K562 (cell line): ENCODE data around the gene ITGB2. TPM values are rescaled to one million over a fixed set of nuclear protein-coding genes. Genes with fewer than 3 reads are reported as not detected.

Source experiments
- ATAC-seq: fragments of 200-7000 bp; cut with Tn5 transposase; 3 replicates; pipeline ENCODE4 v1.9.1; 2020; ENCODE audit warnings: moderate library complexity
- BruUV-seq: library from RNA; stranded (reverse); fragments of 400-500 nt; replicated peaks from 2 replicates; lab custom pipeline; 2021; lab: Mats Ljungman, UMichigan
- CTCF ChIA-PET: fragments of 300-600 bp; formaldehyde crosslinking; extraction: SDS; loops from one replicate; lab custom pipeline; 2021; ENCODE audit warnings: low intra/inter-chr PET ratio; lab: Yijun Ruan, JAX
- POLR2A ChIA-PET: fragments of 300-600, 350-650 bp; sonication (Branson Sonifier 250); formaldehyde crosslinking; extraction: SDS; loops from one replicate; lab custom pipeline; 2021; ENCODE audit warnings: antibody characterized with exemption, inconsistent platforms; lab: Yijun Ruan, JAX
- DNase-seq, 4 experiments: peaks; one replicate each; pipeline versions ENCODE4 v3.0.0 to v3.0.0-alpha.2; 2011 to 2018; ENCODE audit warnings: low spot score in 3 of 4, mixed read lengths in 3 of 4; ENCODE audit errors: extremely low read depth in 1 of 4
- FAIRE-seq: peaks from 2 replicates; lab custom pipeline; 2011; peaks lifted over from hg19 to GRCh38; lab: Jason Lieb, UNC
- H2AFZ ChIP-seq: 2 replicates; pipeline ENCODE4 v1.6.0; 2011; ENCODE audit warnings: low read depth, low read length, control low read depth, inconsistent platforms
- H3K27ac ChIP-seq: fragments of 200-600 bp; 3 replicates; pipeline ENCODE4 v1.8.0; 2011; ENCODE audit warnings: low read depth, mild to moderate bottlenecking, control low read depth, inconsistent platforms, low read length, moderate library complexity, mixed read lengths; ENCODE audit errors: extremely low read depth
- H3K27me3 ChIP-seq, 2 experiments: fragments of 300-600 bp in 1 of 2; 2 replicates in 1 of 2; 3 replicates in 1 of 2; pipeline versions ENCODE4 v1.6.0 to v1.8.0; 2011; ENCODE audit warnings: inconsistent platforms in 2 of 2, low read length in 2 of 2, mild to moderate bottlenecking in 1 of 2, mixed read lengths in 1 of 2, moderate library complexity in 1 of 2; ENCODE audit not compliant: control insufficient read depth in 2 of 2, insufficient read depth in 2 of 2
- H3K36me3 ChIP-seq: fragments of 300-600 bp; 3 replicates; pipeline ENCODE4 v1.8.0; 2011; ENCODE audit warnings: mild to moderate bottlenecking, low read length, inconsistent platforms; ENCODE audit not compliant: control insufficient read depth, insufficient read depth
- H3K4me1 ChIP-seq, 2 experiments: fragments of 200-600 bp in 1 of 2; replicated peaks in 1 of 2; 2 replicates in 1 of 2; 3 replicates in 1 of 2; pipeline versions ENCODE4 v1.5.1 to v1.8.0; 2011; ENCODE audit warnings: inconsistent platforms in 2 of 2, low read length in 2 of 2, mild to moderate bottlenecking in 1 of 2, mixed read lengths in 1 of 2, moderate library complexity in 1 of 2; ENCODE audit not compliant: control insufficient read depth in 2 of 2, insufficient read depth in 2 of 2
- H3K4me2 ChIP-seq: 2 replicates; pipeline ENCODE4 v1.6.1; 2011; ENCODE audit warnings: low read length, control low read depth, inconsistent platforms, mixed read lengths; ENCODE audit not compliant: insufficient read depth
- H3K4me3 ChIP-seq: fragments of 200-600 bp; sonication (generic), shearing (Covaris generic); 2 replicates; pipeline ENCODE4 v1.5.1; 2016; ENCODE audit warnings: control low read depth, inconsistent platforms
- H3K79me2 ChIP-seq: fragments of 200-600 bp; 3 replicates; pipeline ENCODE4 v1.8.0; 2011; ENCODE audit warnings: low read length, inconsistent platforms; ENCODE audit not compliant: control insufficient read depth, insufficient read depth
- H3K9ac ChIP-seq, 2 experiments: 2 replicates each; pipeline versions ENCODE4 v1.6.0 to v1.6.1; 2011; ENCODE audit warnings: low read depth in 2 of 2, low read length in 2 of 2, control low read depth in 1 of 2, inconsistent platforms in 1 of 2, mild to moderate bottlenecking in 1 of 2, mixed read lengths in 1 of 2; ENCODE audit not compliant: insufficient read depth in 1 of 2
- H3K9me1 ChIP-seq: one replicate; pipeline ENCODE4 v1.6.0; 2011; ENCODE audit warnings: inconsistent platforms, mild to moderate bottlenecking, low read length, moderate library complexity; ENCODE audit not compliant: control insufficient read depth, insufficient read depth
- H3K9me3 ChIP-seq: replicated peaks from 2 replicates; pipeline ENCODE4 v1.5.1; 2011; ENCODE audit warnings: low read depth, low read length, inconsistent platforms; ENCODE audit not compliant: control insufficient read depth, insufficient read depth
- H4K20me1 ChIP-seq: replicated peaks from 2 replicates; pipeline ENCODE4 v1.6.1; 2011; ENCODE audit warnings: low read length, inconsistent platforms, mixed read lengths; ENCODE audit not compliant: control insufficient read depth, insufficient read depth
- HDAC2 ChIP-seq: fragments of 450-650 bp; IDR thresholded peaks from 2 replicates; pipeline ENCODE4 v1.6.1; 2016; ENCODE audit warnings: mild to moderate bottlenecking
- KDM2B ChIP-seq: fragments of 250-450 bp; sonication (Bioruptor Pico); IDR thresholded peaks from 2 replicates; pipeline ENCODE4 v1.8.0; 2021; ENCODE audit warnings: mild to moderate bottlenecking, moderate library complexity
- NCOA4 ChIP-seq: fragments of 450-650 bp; IDR thresholded peaks from 2 replicates; pipeline ENCODE4 v1.6.1; 2018; ENCODE audit warnings: mild to moderate bottlenecking; ENCODE audit not compliant: partially characterized antibody
- POLR2G ChIP-seq: fragments of 200-400 bp; formaldehyde crosslinking; IDR thresholded peaks from 2 replicates; pipeline ENCODE4 v1.6.1; 2017; ENCODE audit warnings: low read depth, mild to moderate bottlenecking, antibody characterized with exemption, low read length, moderate library complexity
- RNF219 ChIP-seq: fragments of 250-450 bp; sonication (Bioruptor Pico); IDR thresholded peaks from 2 replicates; pipeline ENCODE4 v1.5.0; 2022; ENCODE audit warnings: mild to moderate bottlenecking
- SMAD1 ChIP-seq: fragments of 150-350 bp; IDR thresholded peaks from 2 replicates; pipeline ENCODE4 v1.6.1; 2014; ENCODE audit warnings: low read length, low read depth; ENCODE audit not compliant: partially characterized antibody
- SMC3 ChIP-seq: conservative IDR thresholded peaks from 2 replicates; pipeline ENCODE4 v1.6.1; 2011; ENCODE audit warnings: low read depth, low read length, improper control_type of control experiment; ENCODE audit not compliant: insufficient read depth
- ZFX ChIP-seq: sonication (generic); formaldehyde crosslinking; IDR thresholded peaks from 2 replicates; pipeline ENCODE4 v1.8.0; 2022; ENCODE audit warnings: mild to moderate bottlenecking, missing genetic modification reagents, moderate library complexity
- ZNF707 ChIP-seq: fragments of 250-450 bp; sonication (Bioruptor Pico); conservative IDR thresholded peaks from 2 replicates; pipeline ENCODE4 v1.8.0; 2022; ENCODE audit warnings: inconsistent platforms, mild to moderate bottlenecking, moderate library complexity
- WGBS: fragments of 100-300 bp; shearing (Covaris generic); methylation state at CpG from one replicate; pipeline ENCODE4 v1.1.6; 2016; ENCODE audit warnings: low coverage, mixed read lengths; ENCODE audit not compliant: insufficient coverage; ENCODE audit errors: missing lambda C conversion rate; 5-methylcytosine and 5-hydroxymethylcytosine counted together
- in situ Hi-C: fragments of 300-500 bp; cut with MboI; formaldehyde crosslinking; loops from 4 replicates; pipeline ENCODE4 v1.15.0; 2018; ENCODE audit warnings: inconsistent platforms, mixed read lengths
- intact Hi-C: fragments of 100-400 bp; cut with micrococcal nuclease; formaldehyde crosslinking; loops from 2 replicates; pipeline ENCODE4 v1.14.2; 2022
- polyA plus RNA-seq, 8 experiments: library from polyadenylated mRNA; depleted of rRNA in 4 of 8; stranded (reverse) in 5 of 8; unstranded in 3 of 8; fragments of >200 nt; fragmentation: Nextera tagmentation in 2 of 8; fragmentation: Illumina TruSeq in 1 of 8; extraction: Ambion mirVana in 2 of 8; extraction: Trizol in 1 of 8; gene quantifications; 2 replicates each; pipeline versions ENCODE4 v1.2.1 to v1.2.3, GENCODE V29; 2011 to 2014; ENCODE audit warnings: inconsistent platforms in 1 of 8, missing spikeins in 1 of 8
- total RNA-seq, 7 experiments: library from RNA; depleted of rRNA in 6 of 7; stranded (reverse); fragments of >200 nt in 6 of 7; fragmentation: Illumina TruSeq in 2 of 7; extraction: Trizol in 2 of 7; gene quantifications; 2 replicates each; pipeline versions ENCODE4 v1.2.1 to v1.2.3, GENCODE V29; 2011 to 2021; ENCODE audit warnings: low replicate concordance in 1 of 7
- TF ChIP-seq, protein P1 (sequence below): sonication (generic); formaldehyde crosslinking; IDR thresholded peaks from 2 replicates; pipeline ENCODE4 v1.8.1; 2023; ENCODE audit warnings: mild to moderate bottlenecking, missing genetic modification reagents
- TF ChIP-seq, protein P2 (sequence below): sonication (generic); formaldehyde crosslinking; IDR thresholded peaks from 2 replicates; pipeline ENCODE4 v1.8.0; 2022; ENCODE audit warnings: mild to moderate bottlenecking, missing genetic modification reagents

The ITGB2 gene
- total and polyA plus RNA-seq, 9 of the 15 experiments (the other 6 are each of a cell fraction or from before 2014, with no cell fraction given): 0.07 to 1.3 (median 0.51) TPM; not detected in 2

DNA sequence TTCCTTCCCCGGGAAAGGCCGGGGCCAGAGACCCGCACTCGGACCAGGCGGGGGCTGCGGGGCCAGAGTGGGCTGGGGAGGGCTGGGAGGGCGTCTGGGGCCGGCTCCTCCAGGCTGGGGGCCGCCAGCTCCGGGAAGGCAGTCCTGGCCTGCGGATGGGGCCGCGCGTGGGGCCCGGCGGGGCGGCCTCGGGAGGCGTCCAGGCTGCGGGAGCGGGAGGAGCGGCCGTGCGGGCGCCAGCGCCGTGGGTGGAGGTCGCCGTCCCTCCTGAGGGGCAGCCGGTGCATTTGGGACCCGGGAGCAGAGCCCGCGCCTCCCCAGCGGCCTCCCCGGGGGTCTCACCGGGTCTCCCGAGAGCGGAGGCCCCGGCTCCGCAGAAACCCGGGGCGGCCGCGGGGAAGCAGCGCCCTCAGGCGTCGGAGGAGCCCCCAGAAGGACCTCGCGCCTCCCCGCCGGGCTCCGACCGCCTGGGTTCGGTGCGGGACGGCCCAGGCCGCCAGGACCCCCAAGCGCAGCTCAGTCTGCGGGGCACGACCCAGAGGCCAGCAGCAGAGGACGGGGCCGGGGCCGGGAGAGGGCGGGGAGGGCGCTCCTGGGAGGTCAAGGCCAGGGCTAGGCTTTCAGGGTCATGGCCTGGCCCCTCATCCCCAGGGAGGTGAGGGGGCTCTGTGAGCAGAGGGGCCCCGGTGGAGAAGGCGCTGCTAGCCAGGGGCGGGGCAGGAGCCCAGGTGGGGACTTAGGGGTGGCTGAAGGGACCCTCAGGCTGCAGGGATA, 11.9 kb upstream of the ITGB2 start:
- 0 out of 2 replicates have a peak overlapping the region, but pooled peaks have one; percentile 23 for H2AFZ ChIP-seq
- peak; percentile 59 to 81 (median 76) for DNase-seq
- H3K4me3 ChIP-seq: 0 out of 2 replicates have a peak overlapping the region, but pooled peaks have one; percentile 5
- ChIA-PET CTCF (interaction anchor here (0.7 to 1.0 kb wide), 3 partner anchors 132 to 422 kb away, joined by 3 to 5 read pairs (median 3); no protein-coding TSS in a partner anchor), POLR2A (interaction anchor here (0.9 kb wide), 1 partner anchor 32 kb away, joined by 6 read pairs; no protein-coding TSS in a partner anchor)
- peak; percentile 79 for ATAC-seq
- peak overlapping the region; percentile 6 to 52; a peak in 1 of 4 replicates for H3K9ac ChIP-seq
- no TSS peak for BruUV-seq
- in situ Hi-C loops: loop anchor here (10.0 kb wide), 1 partner anchor 428 kb away; no protein-coding TSS in a partner anchor
- H4K20me1 ChIP-seq: no peaks in the 10 kb centered on the region
- peak overlapping the region; percentile 33; the same call in 1 of the 2 replicates for H3K4me2 ChIP-seq
- H3K27me3 ChIP-seq: peaks cover 15 to 35% of the 10 kb centered on the region in 2 experiments
- no peaks in the 10 kb centered on the region for H3K79me2 ChIP-seq
- intact Hi-C loops: loop anchor here (2.0 kb wide), 2 partner anchors 40 to 132 kb away; partner anchors contain the start of gene UBE2G2
- H3K4me1 ChIP-seq: peaks cover 4 to 36% of the 10 kb centered on the region in 2 experiments; a peak in 3 of 5 replicates
- no peak overlapping the region for H3K27ac ChIP-seq
- WGBS: 4% methylated on average over 48 of the region's 68 CpGs
- peaks cover 3% of the 10 kb centered on the region for H3K9me1 ChIP-seq
- no peaks in the 10 kb centered on the region for H3K9me3 ChIP-seq
- no peaks in the 10 kb centered on the region for H3K36me3 ChIP-seq
- no peak for FAIRE-seq
- TF ChIP-seq KDM2B (CRISPR knock-in tag) (peak; percentile 72; the same call in 1 of the 2 replicates), POLR2G (peak; percentile 55), NCOA4 (no peak), SMAD1 (no peak), RNF219 (CRISPR knock-in tag) (no peak), SMC3 (peak; percentile 57; the same call in 1 of the 2 replicates), ZNF707 (CRISPR knock-in tag) (no peak), HDAC2 (no peak), ZFX (CRISPR knock-in tag) (peak; percentile 80)
- TF ChIP-seq, protein P1, sequence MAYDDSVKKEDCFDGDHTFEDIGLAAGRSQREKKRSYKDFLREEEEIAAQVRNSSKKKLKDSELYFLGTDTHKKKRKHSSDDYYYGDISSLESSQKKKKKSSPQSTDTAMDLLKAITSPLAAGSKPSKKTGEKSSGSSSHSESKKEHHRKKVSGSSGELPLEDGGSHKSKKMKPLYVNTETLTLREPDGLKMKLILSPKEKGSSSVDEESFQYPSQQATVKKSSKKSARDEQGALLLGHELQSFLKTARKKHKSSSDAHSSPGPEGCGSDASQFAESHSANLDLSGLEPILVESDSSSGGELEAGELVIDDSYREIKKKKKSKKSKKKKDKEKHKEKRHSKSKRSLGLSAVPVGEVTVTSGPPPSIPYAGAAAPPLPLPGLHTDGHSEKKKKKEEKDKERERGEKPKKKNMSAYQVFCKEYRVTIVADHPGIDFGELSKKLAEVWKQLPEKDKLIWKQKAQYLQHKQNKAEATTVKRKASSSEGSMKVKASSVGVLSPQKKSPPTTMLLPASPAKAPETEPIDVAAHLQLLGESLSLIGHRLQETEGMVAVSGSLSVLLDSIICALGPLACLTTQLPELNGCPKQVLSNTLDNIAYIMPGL (CRISPR knock-in tag): no peak
- TF ChIP-seq, protein P2, sequence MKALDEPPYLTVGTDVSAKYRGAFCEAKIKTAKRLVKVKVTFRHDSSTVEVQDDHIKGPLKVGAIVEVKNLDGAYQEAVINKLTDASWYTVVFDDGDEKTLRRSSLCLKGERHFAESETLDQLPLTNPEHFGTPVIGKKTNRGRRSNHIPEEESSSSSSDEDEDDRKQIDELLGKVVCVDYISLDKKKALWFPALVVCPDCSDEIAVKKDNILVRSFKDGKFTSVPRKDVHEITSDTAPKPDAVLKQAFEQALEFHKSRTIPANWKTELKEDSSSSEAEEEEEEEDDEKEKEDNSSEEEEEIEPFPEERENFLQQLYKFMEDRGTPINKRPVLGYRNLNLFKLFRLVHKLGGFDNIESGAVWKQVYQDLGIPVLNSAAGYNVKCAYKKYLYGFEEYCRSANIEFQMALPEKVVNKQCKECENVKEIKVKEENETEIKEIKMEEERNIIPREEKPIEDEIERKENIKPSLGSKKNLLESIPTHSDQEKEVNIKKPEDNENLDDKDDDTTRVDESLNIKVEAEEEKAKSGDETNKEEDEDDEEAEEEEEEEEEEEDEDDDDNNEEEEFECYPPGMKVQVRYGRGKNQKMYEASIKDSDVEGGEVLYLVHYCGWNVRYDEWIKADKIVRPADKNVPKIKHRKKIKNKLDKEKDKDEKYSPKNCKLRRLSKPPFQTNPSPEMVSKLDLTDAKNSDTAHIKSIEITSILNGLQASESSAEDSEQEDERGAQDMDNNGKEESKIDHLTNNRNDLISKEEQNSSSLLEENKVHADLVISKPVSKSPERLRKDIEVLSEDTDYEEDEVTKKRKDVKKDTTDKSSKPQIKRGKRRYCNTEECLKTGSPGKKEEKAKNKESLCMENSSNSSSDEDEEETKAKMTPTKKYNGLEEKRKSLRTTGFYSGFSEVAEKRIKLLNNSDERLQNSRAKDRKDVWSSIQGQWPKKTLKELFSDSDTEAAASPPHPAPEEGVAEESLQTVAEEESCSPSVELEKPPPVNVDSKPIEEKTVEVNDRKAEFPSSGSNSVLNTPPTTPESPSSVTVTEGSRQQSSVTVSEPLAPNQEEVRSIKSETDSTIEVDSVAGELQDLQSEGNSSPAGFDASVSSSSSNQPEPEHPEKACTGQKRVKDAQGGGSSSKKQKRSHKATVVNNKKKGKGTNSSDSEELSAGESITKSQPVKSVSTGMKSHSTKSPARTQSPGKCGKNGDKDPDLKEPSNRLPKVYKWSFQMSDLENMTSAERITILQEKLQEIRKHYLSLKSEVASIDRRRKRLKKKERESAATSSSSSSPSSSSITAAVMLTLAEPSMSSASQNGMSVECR (CRISPR knock-in tag): 0 out of 2 replicates have a peak, but pooled peaks have one; percentile 22
